HepG2 (cell line): ENCODE measurements around the gene TOR1A. TPM values are rescaled to one million over a fixed set of nuclear protein-coding genes. Genes with fewer than 3 reads are reported as not detected.

Source experiments
- AGO1 ChIP-seq: fragments of 200-400 bp; formaldehyde crosslinking; IDR thresholded peaks from 2 replicates; pipeline ENCODE4 v1.6.1; 2017; ENCODE audit warnings: mild to moderate bottlenecking, low read depth, low read length, moderate library complexity; ENCODE audit not compliant: poor library complexity, severe bottlenecking
- BORCS8-MEF2B ChIP-seq: sonication (generic); formaldehyde crosslinking; IDR thresholded peaks from 2 replicates; pipeline ENCODE4 v1.8.0; 2022; ENCODE audit warnings: mild to moderate bottlenecking, missing genetic modification reagents
- DNMT3B ChIP-seq: conservative IDR thresholded peaks from 2 replicates; pipeline ENCODE4 v1.6.1; 2016; ENCODE audit warnings: missing biosample characterization, control low read depth
- E2F2 ChIP-seq: sonication (generic); formaldehyde crosslinking; IDR thresholded peaks from 2 replicates; pipeline ENCODE4 v1.4.0; 2020; ENCODE audit warnings: missing genetic modification reagents, borderline replicate concordance
- FIP1L1 ChIP-seq: fragments of 200-400 bp; formaldehyde crosslinking; IDR thresholded peaks from 2 replicates; pipeline ENCODE4 v1.6.1; 2018; ENCODE audit warnings: low read depth, mild to moderate bottlenecking, low read length, moderate library complexity, borderline replicate concordance; ENCODE audit not compliant: insufficient read depth
- HBP1 ChIP-seq: IDR thresholded peaks from 2 replicates; pipeline ENCODE4 v1.6.1; 2016; ENCODE audit warnings: low read depth, control low read depth
- HIVEP1 ChIP-seq: sonication (generic); formaldehyde crosslinking; IDR thresholded peaks from 2 replicates; pipeline ENCODE4 v1.4.0; 2020; ENCODE audit warnings: mild to moderate bottlenecking, missing genetic modification reagents
- HOXA9 ChIP-seq: sonication (generic); formaldehyde crosslinking; IDR thresholded peaks from 2 replicates; pipeline ENCODE4 v1.8.1; 2022; ENCODE audit warnings: missing genetic modification reagents, mild to moderate bottlenecking, moderate library complexity, borderline replicate concordance
- JUND ChIP-seq: sonication (generic); formaldehyde crosslinking; IDR thresholded peaks from 2 replicates; pipeline ENCODE4 v1.8.0; 2022; ENCODE audit warnings: mild to moderate bottlenecking, missing genetic modification reagents
- MATR3 ChIP-seq: sonication (generic); formaldehyde crosslinking; IDR thresholded peaks from 2 replicates; pipeline ENCODE4 v1.4.0; 2020; ENCODE audit warnings: missing genetic modification reagents
- MTA3 ChIP-seq: sonication (generic); formaldehyde crosslinking; IDR thresholded peaks from 2 replicates; pipeline ENCODE4 v1.4.0; 2020; ENCODE audit warnings: missing genetic modification reagents
- RARA ChIP-seq: IDR thresholded peaks from 2 replicates; pipeline ENCODE4 v1.6.1; 2016; ENCODE audit warnings: missing genetic modification reagents, missing compliant biosample characterization
- ZNF12 ChIP-seq: sonication (generic); formaldehyde crosslinking; IDR thresholded peaks from 2 replicates; pipeline ENCODE4 v1.5.0; 2020; ENCODE audit warnings: missing genetic modification reagents
- ZNF225 ChIP-seq: sonication (generic); formaldehyde crosslinking; IDR thresholded peaks from 2 replicates; pipeline ENCODE4 v1.4.0; 2020; ENCODE audit warnings: mild to moderate bottlenecking, missing genetic modification reagents
- ZNF292 ChIP-seq: sonication (generic); formaldehyde crosslinking; IDR thresholded peaks from 2 replicates; pipeline ENCODE4 v1.8.1; 2022; ENCODE audit warnings: mild to moderate bottlenecking, low read depth, missing genetic modification reagents, borderline replicate concordance
- ZNF407 ChIP-seq: sonication (generic); formaldehyde crosslinking; IDR thresholded peaks from one replicate; pipeline ENCODE4 v1.5.1; 2020; ENCODE audit warnings: mild to moderate bottlenecking, missing genetic modification reagents; ENCODE audit errors: not compliant biosample characterization
- ZNF558 ChIP-seq: sonication (generic); formaldehyde crosslinking; IDR thresholded peaks from 2 replicates; pipeline ENCODE4 v1.9.0; 2022; ENCODE audit warnings: mild to moderate bottlenecking, missing genetic modification reagents, borderline replicate concordance
- ZNF567 ChIP-seq: sonication (generic); formaldehyde crosslinking; IDR thresholded peaks from 2 replicates; pipeline ENCODE4 v1.8.1; 2023; ENCODE audit warnings: mild to moderate bottlenecking, missing genetic modification reagents, borderline replicate concordance
- ZNF703 ChIP-seq: sonication (generic); formaldehyde crosslinking; IDR thresholded peaks from 2 replicates; pipeline ENCODE4 v1.5.1; 2020; ENCODE audit warnings: missing genetic modification reagents, mild to moderate bottlenecking, moderate library complexity, borderline replicate concordance
- polyA plus RNA-seq, 8 experiments: library from polyadenylated mRNA; depleted of rRNA in 3 of 8; stranded (reverse) in 7 of 8; unstranded in 1 of 8; fragments of >200 nt; fragmentation: Illumina TruSeq in 4 of 8; extraction: Trizol in 4 of 8; gene quantifications; 2 replicates each; pipeline versions ENCODE4 v1.2.1 to v1.2.3, GENCODE V29; 2011 to 2016; ENCODE audit warnings: low read depth in 4 of 8, missing spikeins in 1 of 8, mixed read lengths in 1 of 8; ENCODE audit not compliant: insufficient read depth in 1 of 8
- total RNA-seq, 5 experiments: library from RNA; depleted of rRNA; stranded (reverse); fragments of >200 nt; fragmentation: Illumina TruSeq; extraction: Trizol; gene quantifications; 2 replicates each; pipeline ENCODE4 v1.2.3, GENCODE V29; 2016; ENCODE audit warnings: low read depth in 1 of 5

TOR1A gene
- total and polyA plus RNA-seq, 2 of the 13 experiments (the other 11 are each of a cell fraction or from before 2014, with no cell fraction given): 31.6 to 41.4 TPM

DNA sequence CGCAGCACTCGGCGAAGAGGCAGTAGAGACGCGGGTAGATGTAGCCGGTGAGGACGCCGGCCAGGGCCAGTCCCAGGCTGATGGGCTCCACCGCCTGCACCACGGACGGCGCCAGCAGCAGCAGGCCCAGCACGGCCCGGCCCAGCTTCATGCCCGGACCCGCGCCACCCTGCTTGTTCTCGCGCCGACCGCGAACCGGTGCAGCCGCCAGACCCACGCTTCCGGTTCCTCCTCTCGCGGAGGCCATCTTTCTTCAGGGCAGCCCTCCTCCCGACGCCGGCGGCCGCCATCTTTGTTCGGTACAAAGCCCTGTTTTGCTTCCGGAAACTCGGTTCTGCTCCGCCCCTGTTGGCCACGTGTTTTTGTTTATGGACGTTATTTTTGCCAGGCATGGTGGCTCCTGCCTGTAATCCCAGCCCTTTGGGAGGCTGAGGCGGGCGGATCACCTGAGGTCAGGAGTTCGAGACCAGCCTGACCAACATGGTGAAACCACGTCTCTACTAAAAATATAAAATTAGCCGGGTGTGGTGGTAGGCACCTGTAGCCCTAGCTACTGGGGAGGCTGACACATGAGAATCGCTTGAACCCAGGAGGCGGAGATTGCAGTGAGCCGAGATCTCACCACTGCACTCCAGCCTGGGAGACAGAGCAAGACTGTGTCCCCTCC is at the start of gene TOR1A (continued):
- TF ChIP-seq ZNF407 (no peak), DNMT3B (CRISPR knock-in tag) (no peak), ZNF558 (CRISPR knock-in tag) (no peak), MATR3 (CRISPR knock-in tag) (no peak), JUND (CRISPR knock-in tag) (peak; percentile 36; the same call in 1 of the 2 replicates), ZNF567 (CRISPR knock-in tag) (no peak), BORCS8-MEF2B (CRISPR knock-in tag) (peak; percentile 89), FIP1L1 (no peak), HIVEP1 (CRISPR knock-in tag) (peak; percentile 72; the same call in 1 of the 2 replicates), MTA3 (CRISPR knock-in tag) (no peak), ZNF12 (CRISPR knock-in tag) (peak; percentile 58; the same call in 1 of the 2 replicates), AGO1 (no peak), ZNF703 (CRISPR knock-in tag) (no peak), HBP1 (0 out of 2 replicates have a peak, but pooled peaks have one; percentile 63), ZNF225 (peak; percentile 71; the same call in 1 of the 2 replicates), E2F2 (CRISPR knock-in tag) (no peak), ZNF292 (CRISPR knock-in tag) (no peak), HOXA9 (CRISPR knock-in tag) (no peak; the same call in 1 of the 2 replicates), RARA (peak; percentile 44)
